HEK293 (cell line): Measurements from ENCODE around the gene WRAP53.
A peak's percentile ranks its signal among the peaks of the same experiment; 100 is the strongest.

Source experiments
- CTCF ChIA-PET: fragments of 350-600 bp; formaldehyde crosslinking; extraction: SDS; loops from one replicate; lab custom pipeline; 2021; ENCODE audit warnings: antibody characterized with exemption; lab: Yijun Ruan, JAX
- POLR2A ChIA-PET: fragments of 300-600 bp; formaldehyde crosslinking; extraction: SDS; loops from one replicate; lab custom pipeline; 2020; ENCODE audit warnings: antibody characterized with exemption, inconsistent platforms; lab: Yijun Ruan, JAX
- H3K27ac ChIP-seq: fragments of 200-500 bp; sonication (Bioruptor generic); 2 replicates; pipeline ENCODE4 v1.5.1; 2014; ENCODE audit warnings: low read depth, low read length, control low read depth, inconsistent platforms; ENCODE audit errors: extremely low read depth
- H3K36me3 ChIP-seq, 2 experiments: fragments of 200-500 bp in 1 of 2; sonication (Bioruptor generic) in 1 of 2; 1 replicate in 1 of 2; 2 replicates in 1 of 2; pipeline ENCODE4 v1.5.1; 2014 to 2017; ENCODE audit warnings: inconsistent platforms in 2 of 2, low read length in 2 of 2; ENCODE audit not compliant: control insufficient read depth in 2 of 2, insufficient read depth in 1 of 2
- H3K4me1 ChIP-seq: fragments of 200-500 bp; sonication (Bioruptor generic); 2 replicates; pipeline ENCODE4 v1.5.1; 2014; ENCODE audit warnings: mild to moderate bottlenecking, low read length, inconsistent platforms; ENCODE audit not compliant: control insufficient read depth, insufficient read depth
- H3K4me3 ChIP-seq: 2 replicates; pipeline ENCODE4 v1.5.1; 2011; ENCODE audit warnings: low read depth, mild to moderate bottlenecking, control low read depth, low read length, moderate library complexity
- H3K9me3 ChIP-seq: fragments of 200-500 bp; sonication (Bioruptor generic); 2 replicates; pipeline ENCODE4 v1.5.1; 2014; ENCODE audit warnings: low read depth, low read length, inconsistent platforms; ENCODE audit not compliant: control insufficient read depth, insufficient read depth
- MZF1 ChIP-seq: fragments of 450-650 bp; formaldehyde crosslinking; IDR thresholded peaks from 2 replicates; pipeline ENCODE4 v1.5.1; 2017; ENCODE audit warnings: missing biosample characterization, missing genetic modification characterization, borderline replicate concordance
- PRDM2 ChIP-seq: fragments of 450-650 bp; formaldehyde crosslinking; IDR thresholded peaks from 2 replicates; pipeline ENCODE4 v1.5.1; 2016; ENCODE audit warnings: missing biosample characterization, missing genetic modification characterization, borderline replicate concordance
- ZBTB6 ChIP-seq: fragments of 450-650 bp; formaldehyde crosslinking; IDR thresholded peaks from 2 replicates; pipeline ENCODE4 v1.5.1; 2017; ENCODE audit warnings: missing biosample characterization, missing genetic modification characterization
- ZNF174 ChIP-seq: fragments of 450-650 bp; formaldehyde crosslinking; IDR thresholded peaks from 2 replicates; pipeline ENCODE4 v1.5.0; 2017; ENCODE audit warnings: missing biosample characterization, mild to moderate bottlenecking, missing genetic modification characterization
- ZNF211 ChIP-seq: fragments of 450-650 bp; formaldehyde crosslinking; IDR thresholded peaks from 2 replicates; pipeline ENCODE4 v1.5.1; 2016; ENCODE audit warnings: low read depth, missing biosample characterization, missing genetic modification characterization
- ZNF23 ChIP-seq: fragments of 450-650 bp; formaldehyde crosslinking; IDR thresholded peaks from 2 replicates; pipeline ENCODE4 v1.5.1; 2016; ENCODE audit warnings: missing biosample characterization, missing genetic modification characterization, borderline replicate concordance
- ZNF280D ChIP-seq: fragments of 450-650 bp; formaldehyde crosslinking; IDR thresholded peaks from 2 replicates; pipeline ENCODE4 v1.5.1; 2016; ENCODE audit warnings: missing biosample characterization, missing genetic modification characterization
- ZNF366 ChIP-seq: fragments of 450-650 bp; formaldehyde crosslinking; conservative IDR thresholded peaks from 2 replicates; pipeline ENCODE4 v1.5.1; 2016; ENCODE audit warnings: missing biosample characterization, missing genetic modification characterization
- ZNF426 ChIP-seq: fragments of 450-650 bp; formaldehyde crosslinking; IDR thresholded peaks from 2 replicates; pipeline ENCODE4 v1.5.1; 2017; ENCODE audit warnings: missing biosample characterization, missing genetic modification characterization, mild to moderate bottlenecking, inconsistent platforms, moderate library complexity
- ZNF449 ChIP-seq: fragments of 450-650 bp; formaldehyde crosslinking; IDR thresholded peaks from 2 replicates; pipeline ENCODE4 v1.5.1; 2017; ENCODE audit warnings: missing biosample characterization, mild to moderate bottlenecking, missing genetic modification characterization, moderate library complexity
- ZNF473 ChIP-seq: fragments of 450-650 bp; formaldehyde crosslinking; IDR thresholded peaks from 2 replicates; pipeline ENCODE4 v1.5.1; 2017; ENCODE audit warnings: missing biosample characterization, missing genetic modification characterization
- ZNF48 ChIP-seq: fragments of 450-650 bp; formaldehyde crosslinking; IDR thresholded peaks from 2 replicates; pipeline ENCODE4 v1.5.1; 2016; ENCODE audit warnings: missing biosample characterization, missing genetic modification characterization
- ZNF560 ChIP-seq: fragments of 450-650 bp; formaldehyde crosslinking; IDR thresholded peaks from 2 replicates; pipeline ENCODE4 v1.5.1; 2017; ENCODE audit warnings: missing biosample characterization, missing genetic modification characterization, borderline replicate concordance
- ZSCAN16 ChIP-seq: fragments of 450-650 bp; formaldehyde crosslinking; IDR thresholded peaks from 2 replicates; pipeline ENCODE4 v1.5.1; 2016; ENCODE audit warnings: missing biosample characterization, missing genetic modification characterization
- ZSCAN5A ChIP-seq: fragments of 450-650 bp; formaldehyde crosslinking; IDR thresholded peaks from 2 replicates; pipeline ENCODE4 v1.5.1; 2016; ENCODE audit warnings: missing biosample characterization, missing genetic modification characterization

Gene WRAP53

GRCh38 chr17:7717756-7718350 is 29.6 kb downstream of the WRAP53 start (continued):
- TF ChIP-seq ZNF366 (tag by site-specific recombination), result 0 out of 2 replicates have a peak, but pooled peaks have one; percentile 6

GRCh38 chr17:7719661-7720060 is 31.4 kb downstream of the WRAP53 start:
- no peaks in the 10 kb centered on the region for H3K36me3 ChIP-seq
- H3K9me3 ChIP-seq, result no peaks in the 10 kb centered on the region
- H3K27ac ChIP-seq, result no peak overlapping the region
- H3K4me3 ChIP-seq, result no peak overlapping the region
- ChIA-PET CTCF (no interaction called here), POLR2A (no interaction called here)
- H3K4me1 ChIP-seq, result peaks cover 9% of the 10 kb centered on the region
- TF ChIP-seq ZNF449 (tag by site-specific recombination) (no peak), ZBTB6 (tag by site-specific recombination) (no peak), ZSCAN16 (tag by site-specific recombination) (no peak), ZNF280D (tag by site-specific recombination) (no peak), ZNF23 (no peak), ZNF174 (tag by site-specific recombination) (no peak), ZNF426 (tag by site-specific recombination) (no peak), MZF1 (tag by site-specific recombination) (no peak), ZSCAN5A (tag by site-specific recombination) (no peak), ZNF473 (no peak), ZNF48 (tag by site-specific recombination) (no peak), ZNF211 (tag by site-specific recombination) (no peak), ZNF560 (tag by site-specific recombination) (no peak), PRDM2 (tag by site-specific recombination) (no peak)
